ENCODE results near the gene EXOSC5. TPM values are rescaled to one million over a fixed set of nuclear protein-coding genes. Genes with fewer than 3 reads are reported as not detected.

The EXOSC5 gene
- total and polyA plus RNA-seq, 9 of the 15 experiments (the other 6 are each of a cell fraction or from before 2014, with no cell fraction given), result 10.9 to 75.5 (median 37.8) TPM

DNA sequence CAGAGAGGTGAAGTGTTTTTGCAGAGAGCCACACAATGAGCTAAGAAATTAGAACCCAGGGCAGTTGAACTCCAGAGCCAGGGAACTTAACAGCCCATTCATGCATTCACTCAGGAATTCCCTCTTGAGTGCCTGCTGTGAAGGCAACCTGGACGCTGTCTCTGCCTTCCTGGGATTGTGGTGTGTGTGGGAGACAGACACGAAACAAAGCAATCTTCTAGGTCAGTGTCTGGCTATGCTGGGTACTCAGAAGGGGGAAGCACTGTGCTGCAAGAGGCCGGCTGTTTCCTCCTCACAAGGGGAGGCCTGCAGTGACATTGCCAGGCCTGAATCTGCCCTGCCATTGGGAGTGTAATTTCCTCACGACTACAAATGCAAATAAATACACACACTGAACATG is 10.1 kb upstream of the EXOSC5 start (continued):
- TF ChIP-seq, protein P1, sequence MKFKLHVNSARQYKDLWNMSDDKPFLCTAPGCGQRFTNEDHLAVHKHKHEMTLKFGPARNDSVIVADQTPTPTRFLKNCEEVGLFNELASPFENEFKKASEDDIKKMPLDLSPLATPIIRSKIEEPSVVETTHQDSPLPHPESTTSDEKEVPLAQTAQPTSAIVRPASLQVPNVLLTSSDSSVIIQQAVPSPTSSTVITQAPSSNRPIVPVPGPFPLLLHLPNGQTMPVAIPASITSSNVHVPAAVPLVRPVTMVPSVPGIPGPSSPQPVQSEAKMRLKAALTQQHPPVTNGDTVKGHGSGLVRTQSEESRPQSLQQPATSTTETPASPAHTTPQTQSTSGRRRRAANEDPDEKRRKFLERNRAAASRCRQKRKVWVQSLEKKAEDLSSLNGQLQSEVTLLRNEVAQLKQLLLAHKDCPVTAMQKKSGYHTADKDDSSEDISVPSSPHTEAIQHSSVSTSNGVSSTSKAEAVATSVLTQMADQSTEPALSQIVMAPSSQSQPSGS (CRISPR knock-in tag; IDR thresholded peaks at IDR 0.05), result no peak

DNA sequence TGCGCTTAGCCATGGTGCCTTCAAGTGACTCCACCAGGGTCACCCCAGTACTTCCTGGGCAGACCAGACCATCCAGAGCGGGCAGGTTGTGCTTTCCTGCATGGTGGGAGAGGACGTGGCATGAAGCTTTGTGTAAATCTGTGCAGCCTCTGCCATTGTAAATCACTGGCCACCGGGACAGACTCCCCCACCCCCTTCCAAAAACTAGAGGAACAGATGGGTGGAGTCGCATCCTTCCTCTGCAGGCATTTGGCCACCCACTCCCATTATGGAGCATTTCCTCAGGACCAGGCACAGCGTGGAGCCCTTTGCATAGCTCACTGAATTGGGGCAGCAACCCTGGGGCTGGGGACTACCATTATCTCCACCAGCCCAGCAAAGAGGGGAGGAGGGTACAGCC is 8.6 kb upstream of the EXOSC5 start:
- in situ Hi-C loops (cut with MboI), result no loop called here
- no peaks in the 10 kb centered on the region for H3K79me2 ChIP-seq (ENCODE audit: control insufficient read depth, insufficient read depth, low read length)
- H2AFZ ChIP-seq (ENCODE audit: low read depth, low read length), result no peak overlapping the region
- ATAC-seq, result no peak
- no peaks in the 10 kb centered on the region for H4K20me1 ChIP-seq (replicated peaks; ENCODE audit: control insufficient read depth, insufficient read depth, low read length)
- no peak for FAIRE-seq
- 62% methylated on average over 5 of the region's 6 CpGs for WGBS (ENCODE audit: insufficient coverage, low coverage, missing lambda C conversion rate)
- no peak overlapping the region for H3K4me2 ChIP-seq (ENCODE audit: insufficient read depth, low read length)
- peak overlapping the region in 1 of 2 experiments; percentile 58; a peak in 1 of 4 replicates for H3K9ac ChIP-seq (ENCODE audit: insufficient read depth in 1 of 2, low read depth in 2 of 2, low read length in 2 of 2)
- no peak for DNase-seq (ENCODE audit: extremely low read depth in 1 of 4, low spot score in 3 of 4)
- CTCF ChIA-PET (ENCODE audit: low intra/inter-chr PET ratio), result no interaction called here
- intact Hi-C loops (cut with micrococcal nuclease), result no loop called here
- H3K4me1 ChIP-seq (replicated peaks in 1 of 2; ENCODE audit: control insufficient read depth in 2 of 2, insufficient read depth in 2 of 2, low read length in 2 of 2), result peaks cover 6 to 12% of the 10 kb centered on the region in 2 experiments; a peak in 4 of 5 replicates
- POLR2A ChIA-PET, result no interaction called here
- no peaks in the 10 kb centered on the region for H3K27me3 ChIP-seq (ENCODE audit: control insufficient read depth in 2 of 2, insufficient read depth in 2 of 2, low read length in 2 of 2)
- peaks cover 3% of the 10 kb centered on the region; the same call in 1 of the 3 replicates for H3K36me3 ChIP-seq (ENCODE audit: control insufficient read depth, insufficient read depth, low read length)
- H3K9me3 ChIP-seq (replicated peaks; ENCODE audit: control insufficient read depth, insufficient read depth, low read depth, low read length), result no peaks in the 10 kb centered on the region
- no TSS peak for BruUV-seq (replicated peaks)
- H3K27ac ChIP-seq (ENCODE audit: extremely low read depth, low read depth, low read length), result no peak overlapping the region
- no peak overlapping the region for H3K4me3 ChIP-seq
- no peaks in the 10 kb centered on the region for H3K9me1 ChIP-seq (ENCODE audit: control insufficient read depth, insufficient read depth, low read length)
- TF ChIP-seq, protein P2, sequence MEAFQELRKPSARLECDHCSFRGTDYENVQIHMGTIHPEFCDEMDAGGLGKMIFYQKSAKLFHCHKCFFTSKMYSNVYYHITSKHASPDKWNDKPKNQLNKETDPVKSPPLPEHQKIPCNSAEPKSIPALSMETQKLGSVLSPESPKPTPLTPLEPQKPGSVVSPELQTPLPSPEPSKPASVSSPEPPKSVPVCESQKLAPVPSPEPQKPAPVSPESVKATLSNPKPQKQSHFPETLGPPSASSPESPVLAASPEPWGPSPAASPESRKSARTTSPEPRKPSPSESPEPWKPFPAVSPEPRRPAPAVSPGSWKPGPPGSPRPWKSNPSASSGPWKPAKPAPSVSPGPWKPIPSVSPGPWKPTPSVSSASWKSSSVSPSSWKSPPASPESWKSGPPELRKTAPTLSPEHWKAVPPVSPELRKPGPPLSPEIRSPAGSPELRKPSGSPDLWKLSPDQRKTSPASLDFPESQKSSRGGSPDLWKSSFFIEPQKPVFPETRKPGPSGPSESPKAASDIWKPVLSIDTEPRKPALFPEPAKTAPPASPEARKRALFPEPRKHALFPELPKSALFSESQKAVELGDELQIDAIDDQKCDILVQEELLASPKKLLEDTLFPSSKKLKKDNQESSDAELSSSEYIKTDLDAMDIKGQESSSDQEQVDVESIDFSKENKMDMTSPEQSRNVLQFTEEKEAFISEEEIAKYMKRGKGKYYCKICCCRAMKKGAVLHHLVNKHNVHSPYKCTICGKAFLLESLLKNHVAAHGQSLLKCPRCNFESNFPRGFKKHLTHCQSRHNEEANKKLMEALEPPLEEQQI (IDR thresholded peaks at IDR 0.05), result no peak
- no peak for TF ChIP-seq ELF4 (CRISPR knock-in tag; IDR thresholded peaks at IDR 0.05)
- TF ChIP-seq GMEB1 (CRISPR knock-in tag; IDR thresholded peaks at IDR 0.05), result no peak
- no peak for TF ChIP-seq PCBP1 (IDR thresholded peaks at IDR 0.05; ENCODE audit: low read depth, low read length, poor library complexity, severe bottlenecking)
- TF ChIP-seq ZNF239 (CRISPR knock-in tag; IDR thresholded peaks at IDR 0.05), result no peak
- no peak for TF ChIP-seq E2F8 (IDR thresholded peaks at IDR 0.05; ENCODE audit: low read depth, partially characterized antibody)
- TF ChIP-seq ZNF23 (CRISPR knock-in tag; IDR thresholded peaks at IDR 0.05), result no peak
- no peak for TF ChIP-seq SIRT6 (IDR thresholded peaks at IDR 0.05; ENCODE audit: low read depth, low read length)
- no peak for TF ChIP-seq TFE3 (CRISPR knock-in tag; IDR thresholded peaks at IDR 0.05)
- no peak for TF ChIP-seq ZNF143 (CRISPR knock-in tag; IDR thresholded peaks at IDR 0.05)
